Psoas muscle (tissue), 8 donors: ENCODE measurements around the gene TMEM203. TPM values are rescaled to one million over a fixed set of nuclear protein-coding genes. Genes with fewer than 3 reads are reported as not detected.
A peak's percentile ranks its signal among the peaks of the same experiment; 100 is the strongest.

ENCODE experiments used
- ATAC-seq, 4 donors: fragments of 200-7000 bp; cut with Tn5 transposase; one replicate each; pipeline ENCODE4 v1.9.1; 2020; ENCODE audit warnings: moderate library complexity in 3 of 4, mild to moderate bottlenecking in 2 of 4
- DNase-seq, 2 donors: peaks; one replicate each; pipeline ENCODE4 v3.0.0-alpha.2; 2020
- H3K27ac ChIP-seq: fragments of 200-600 bp; one replicate; pipeline ENCODE4 v1.8.0; 2022
- H3K27me3 ChIP-seq, 3 donors: fragments of 200-600 bp in 1 of 3; one replicate each; pipeline versions ENCODE4 v1.6.1 to v1.8.0; 2013 to 2022; ENCODE audit warnings: low read length in 2 of 3, mild to moderate bottlenecking in 2 of 3, moderate library complexity in 1 of 3; ENCODE audit not compliant: insufficient read depth in 3 of 3
- H3K36me3 ChIP-seq, 2 donors: fragments of 200-600 bp in 1 of 2; one replicate each; pipeline versions ENCODE4 v1.6.1 to v1.8.0; 2013 to 2022; ENCODE audit warnings: low read depth in 1 of 2, mild to moderate bottlenecking in 1 of 2, moderate library complexity in 1 of 2; ENCODE audit not compliant: insufficient read depth in 1 of 2
- H3K4me1 ChIP-seq: fragments of 200-600 bp; one replicate; pipeline ENCODE4 v1.8.0; 2022
- H3K4me3 ChIP-seq: fragments of 200-600 bp; one replicate; pipeline ENCODE4 v1.8.0; 2022; ENCODE audit warnings: mild to moderate bottlenecking
- H3K9me3 ChIP-seq: fragments of 200-600 bp; one replicate; pipeline ENCODE4 v1.8.0; 2022
- WGBS, 3 donors: extraction: QIAGEN DNeasy Blood & Tissue Kit; methylation state at CpG; one replicate each; pipeline versions ENCODE4 v1.1.6 to v1.1.7; 2013; 5-methylcytosine and 5-hydroxymethylcytosine counted together
- intact Hi-C, 2 donors: fragments of 100-400 bp; cut with DNase I; formaldehyde crosslinking; loops; one replicate each; pipeline versions ENCODE4 v1.11.0 to v1.14.2; 2022
- polyA plus RNA-seq, 3 donors: library from polyadenylated mRNA; stranded (reverse); fragments of 200-250 nt; gene quantifications; one replicate each; pipeline ENCODE4 v1.2.3, GENCODE V29; 2013
- total RNA-seq, 4 donors: library from RNA; stranded (reverse); fragmentation: NEBNext Ultra II Directional in 2 of 4; extraction: Animal tissue kit (Norgen Biotek cat#: 25700) in 2 of 4; gene quantifications; one replicate each; pipeline versions ENCODE4 v1.2.1 to v1.2.4, GENCODE V29; 2021 to 2023
- TF ChIP-seq, protein P1 (sequence below): fragments of 200-600 bp; IDR thresholded peaks from one replicate; pipeline ENCODE4 v1.8.0; 2022; ENCODE audit warnings: antibody characterized with exemption
- donor health status: healthy with polysubstance abuse.
- donor health status: DM: no; HTN: no; CAD: no; lungs with moderate emphysema.
- donor health status: Bipolar disorder and iron deficiency.
- donor health status: healthy.
- donor health status: DM: yes; HTN: yes; CAD: no.
- donor health status: DM: no; HTN: no; CAD: no.
- donor health status: DM: no; HTN: no; CAD: no.
- donor health status: DM: yes; HTN: yes; CAD: no.

The TMEM203 gene
- total and polyA plus RNA-seq, 7 donors: 30.6 to 71.6 (median 36.9) TPM

- peaks cover 11% of the 10 kb centered on the region for H3K4me1 ChIP-seq
- WGBS, 3 donors: 47 to 55% (median 48%) methylated on average over 13 to 21 of the region's 21 CpGs
- ATAC-seq: no peak
- H3K27me3 ChIP-seq: peaks cover 0 to 32% (median 0%) of the 10 kb centered on the region in 3 donors
- no peak overlapping the region for H3K27ac ChIP-seq
- DNase-seq: no peak
- intact Hi-C loops: loop anchor here (2.0 to 5.0 kb wide), 3 partner anchors 39 to 107 kb away; partner anchors contain the start of genes ANAPC2 (in 1 of the 2) and SSNA1 (in 1 of the 2)
- H3K9me3 ChIP-seq: no peaks in the 10 kb centered on the region
- no peak overlapping the region for H3K4me3 ChIP-seq
- no peaks in the 10 kb centered on the region for H3K36me3 ChIP-seq
- TF ChIP-seq, protein P1, sequence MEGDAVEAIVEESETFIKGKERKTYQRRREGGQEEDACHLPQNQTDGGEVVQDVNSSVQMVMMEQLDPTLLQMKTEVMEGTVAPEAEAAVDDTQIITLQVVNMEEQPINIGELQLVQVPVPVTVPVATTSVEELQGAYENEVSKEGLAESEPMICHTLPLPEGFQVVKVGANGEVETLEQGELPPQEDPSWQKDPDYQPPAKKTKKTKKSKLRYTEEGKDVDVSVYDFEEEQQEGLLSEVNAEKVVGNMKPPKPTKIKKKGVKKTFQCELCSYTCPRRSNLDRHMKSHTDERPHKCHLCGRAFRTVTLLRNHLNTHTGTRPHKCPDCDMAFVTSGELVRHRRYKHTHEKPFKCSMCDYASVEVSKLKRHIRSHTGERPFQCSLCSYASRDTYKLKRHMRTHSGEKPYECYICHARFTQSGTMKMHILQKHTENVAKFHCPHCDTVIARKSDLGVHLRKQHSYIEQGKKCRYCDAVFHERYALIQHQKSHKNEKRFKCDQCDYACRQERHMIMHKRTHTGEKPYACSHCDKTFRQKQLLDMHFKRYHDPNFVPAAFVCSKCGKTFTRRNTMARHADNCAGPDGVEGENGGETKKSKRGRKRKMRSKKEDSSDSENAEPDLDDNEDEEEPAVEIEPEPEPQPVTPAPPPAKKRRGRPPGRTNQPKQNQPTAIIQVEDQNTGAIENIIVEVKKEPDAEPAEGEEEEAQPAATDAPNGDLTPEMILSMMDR: no peak
These were observed 20.4 kb upstream of the TMEM203 start for GRCh38 chr9:137225699-137226331.

DNA sequence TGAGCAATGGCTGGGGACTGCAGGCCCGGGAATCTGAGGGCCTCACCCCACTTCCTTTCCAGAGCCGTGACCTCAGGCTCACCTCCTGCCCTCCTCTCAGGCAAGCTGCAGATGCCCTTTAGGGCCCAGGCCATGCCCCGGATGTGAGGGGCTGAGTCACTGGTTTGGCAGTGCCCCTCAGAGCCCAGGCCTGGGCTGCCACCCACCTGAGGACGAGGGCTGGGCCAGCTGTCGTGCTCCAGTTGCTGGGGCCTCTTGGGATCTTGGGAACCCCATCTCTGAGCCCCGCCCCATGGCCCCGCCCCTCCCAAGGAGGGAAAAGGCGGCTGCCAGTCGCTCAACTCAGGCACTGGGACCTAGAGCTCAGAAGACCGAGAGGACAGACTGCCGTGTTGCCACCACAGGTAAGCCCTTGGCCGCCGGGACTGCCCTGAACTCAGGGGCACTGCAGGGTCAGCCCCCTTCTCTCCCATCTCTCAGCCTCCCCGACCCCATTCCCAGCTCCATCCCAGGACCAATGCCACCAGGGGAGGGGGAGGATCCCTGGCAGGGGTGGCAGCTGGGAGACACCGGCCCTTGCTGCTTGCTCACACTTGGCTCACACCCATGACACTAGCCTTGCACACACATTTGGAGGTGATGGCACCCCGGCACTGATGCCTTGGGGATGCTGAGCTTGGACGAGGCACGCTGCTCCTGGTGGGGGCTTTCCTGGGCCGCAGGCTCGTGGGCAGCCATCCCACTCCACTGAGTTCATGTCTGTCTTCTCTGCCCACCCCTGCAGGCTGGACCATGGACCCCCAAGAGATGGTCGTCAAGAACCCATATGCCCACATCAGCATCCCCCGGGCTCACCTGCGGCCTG lies 19.6 kb upstream of the TMEM203 start, which contains the start of gene CYSRT1:
Gene CYSRT1, plus strand, starts transcription at position 345 of the 865 bp plus-strand sequence. Its CDS starts 448 bp downstream, at position 793.
- peaks cover 0 to 28% (median 0%) of the 10 kb centered on the region in 3 donors for H3K27me3 ChIP-seq
- ATAC-seq (no peak), DNase-seq (no peak)
- peak within 1 kb of the TSS; percentile 76 for H3K4me3 ChIP-seq
- intact Hi-C loops: loop anchor here in 1 of 2 donors (5.0 kb wide), 1 partner anchor 38 kb away; the partner anchor contains the start of genes ANAPC2 and SSNA1
- 42 to 53% (median 45%) methylated on average over 23 of the region's 23 CpGs for WGBS, 3 donors
- peaks cover 11% of the 10 kb centered on the region for H3K4me1 ChIP-seq
- no peaks in the 10 kb centered on the region for H3K9me3 ChIP-seq
- TF ChIP-seq, protein P1: no peak
- peak within 1 kb of the TSS; percentile 83 for H3K27ac ChIP-seq
- no peaks in the 10 kb centered on the region for H3K36me3 ChIP-seq

- Histone ChIP-seq H3K9me3 (no peaks in the 10 kb centered on the region), H3K4me3 (peak overlapping the region; percentile 76), H3K27me3 (peaks cover 0 to 12% (median 0%) of the 10 kb centered on the region in 3 donors), H3K36me3 (no peaks in the 10 kb centered on the region), H3K27ac (peak overlapping the region; percentile 83), H3K4me1 (peaks cover 11% of the 10 kb centered on the region)
- DNase-seq: peak; percentile 98 to 99
- TF ChIP-seq, protein P1: no peak
- 1 to 3% (median 1%) methylated on average over 48 to 63 of the region's 63 CpGs for WGBS, 3 donors
- intact Hi-C loops: loop anchor here in 1 of 2 donors (2.0 kb wide), 1 partner anchor 35 kb away; the partner anchor contains the start of genes ANAPC2 and SSNA1
- ATAC-seq: peak; percentile 92 to 93 (median 92)
These were observed 17.9 kb upstream of the TMEM203 start for GRCh38 chr9:137223078-137223970.
